GOT3 (cell line): ENCODE data around the gene PGGHG.
"Not testable (repeated sequence)": the region's sequence is repeated elsewhere in the genome, so short reads cannot be mapped to it uniquely, and the experiment has no call there.

Experiments used
- DNase-seq: peaks from one replicate; lab custom pipeline; 2025; ENCODE audit warnings: mixed read lengths; lab: John Stamatoyannopoulos, UW

The PGGHG gene

GRCh38 chr11:330307-330693 lies 41.4 kb downstream of the PGGHG start:
- DNase-seq = no peak

- DNase-seq = no peak
These were observed 41.9 kb downstream of the PGGHG start for GRCh38 chr11:330694-331357.

- no peak for DNase-seq
These were observed 42.6 kb downstream of the PGGHG start for GRCh38 chr11:331358-332060.

GRCh38 chr11:332651-333480 lies 43.9 kb downstream of the PGGHG start:
- DNase-seq = no peak

GRCh38 chr11:333616-334263 lies 44.8 kb downstream of the PGGHG start:
- not testable (repeated sequence) for DNase-seq

- DNase-seq = no peak
These were observed 45.5 kb downstream of the PGGHG start for GRCh38 chr11:334264-334994.

- no peak for DNase-seq
These were observed 47.1 kb downstream of the PGGHG start for GRCh38 chr11:335779-336658.

- no peak for DNase-seq
These were observed 47.8 kb downstream of the PGGHG start for GRCh38 chr11:336659-337198.

GRCh38 chr11:337711-338110 lies 48.8 kb downstream of the PGGHG start:
- DNase-seq = no peak

- no peak for DNase-seq
These were observed 51.0 kb downstream of the PGGHG start for GRCh38 chr11:339963-340362.

- DNase-seq = no peak
These were observed 51.9 kb downstream of the PGGHG start for GRCh38 chr11:340539-341512.

- DNase-seq = no peak
These were observed 53.4 kb downstream of the PGGHG start for GRCh38 chr11:342328-342727.

GRCh38 chr11:344836-345578 lies 56.1 kb downstream of the PGGHG start:
- no peak for DNase-seq
